GM12878 (cell line): ENCODE results near the gene RHBDD3. TPM values are rescaled to one million over a fixed set of nuclear protein-coding genes. Genes with fewer than 3 reads are reported as not detected.

Experiments used
- DPF2 ChIP-seq: fragments of 450-650 bp; IDR thresholded peaks from 2 replicates; pipeline ENCODE4 v1.6.1; 2017; ENCODE audit warnings: mild to moderate bottlenecking
- E4F1 ChIP-seq: fragments of 450-650 bp; IDR thresholded peaks from 2 replicates; pipeline ENCODE4 v1.6.1; 2018; ENCODE audit warnings: borderline replicate concordance, mild to moderate bottlenecking; ENCODE audit not compliant: partially characterized antibody
- EGR1 ChIP-seq, 2 experiments: IDR thresholded peaks; 1 replicate in 1 of 2; 2 replicates in 1 of 2; pipeline ENCODE4 v1.6.1; 2011 to 2012; ENCODE audit warnings: low read depth in 2 of 2, low read length in 2 of 2, borderline replicate concordance in 1 of 2, mild to moderate bottlenecking in 1 of 2, moderate library complexity in 1 of 2
- ETV6 ChIP-seq, 2 experiments: fragments of 450-650 bp in 1 of 2; IDR thresholded peaks in 1 of 2; conservative IDR thresholded peaks in 1 of 2; 2 replicates each; pipeline ENCODE4 v1.6.1; 2014; ENCODE audit warnings: antibody characterized with exemption in 1 of 2, borderline replicate concordance in 1 of 2, low read depth in 1 of 2, mild to moderate bottlenecking in 1 of 2, moderate library complexity in 1 of 2
- GABPA ChIP-seq: IDR thresholded peaks from 2 replicates; pipeline ENCODE4 v1.6.1; 2014; ENCODE audit warnings: antibody characterized with exemption, low read depth, mild to moderate bottlenecking, inconsistent platforms
- HDAC2 ChIP-seq: fragments of 200-600 bp; sonication (generic); IDR thresholded peaks from 2 replicates; pipeline ENCODE4 v1.6.1; 2017
- MLLT1 ChIP-seq: fragments of 450-650 bp; IDR thresholded peaks from 2 replicates; pipeline ENCODE4 v1.6.1; 2016; ENCODE audit warnings: mild to moderate bottlenecking
- RELB ChIP-seq: fragments of 450-650 bp; IDR thresholded peaks from 2 replicates; pipeline ENCODE4 v1.6.1; 2017; ENCODE audit warnings: low read depth, mild to moderate bottlenecking, moderate library complexity
- YBX1 ChIP-seq: fragments of 450-650 bp; IDR thresholded peaks from 2 replicates; pipeline ENCODE4 v1.6.1; 2016; ENCODE audit warnings: antibody characterized with exemption
- polyA plus RNA-seq, 11 experiments: library from polyadenylated mRNA; depleted of rRNA in 4 of 11; unstranded in 6 of 11; stranded (reverse) in 5 of 11; fragments of >200 nt; fragmentation: Nextera tagmentation in 4 of 11; fragmentation: Illumina TruSeq in 1 of 11; extraction: Ambion mirVana in 4 of 11; extraction: Trizol in 1 of 11; gene quantifications; 1 replicate in 1 of 11; 2 replicates in 10 of 11; pipeline versions ENCODE4 v1.2.1 to v1.2.3, GENCODE V29; 2011 to 2016; ENCODE audit warnings: inconsistent platforms in 2 of 11, missing spikeins in 2 of 11, low read depth in 1 of 11
- total RNA-seq, 4 experiments: library from RNA; depleted of rRNA in 3 of 4; stranded (reverse); fragments of >200 nt in 3 of 4; fragmentation: Illumina TruSeq in 1 of 4; extraction: Trizol in 1 of 4; gene quantifications; 2 replicates each; pipeline versions ENCODE4 v1.2.1 to v1.2.3, GENCODE V29; 2013 to 2021
- TF ChIP-seq, protein P1 (sequence below): fragments of 450-650 bp; IDR thresholded peaks from 2 replicates; pipeline ENCODE4 v1.6.1; 2014; ENCODE audit warnings: mild to moderate bottlenecking

RHBDD3 gene
- total and polyA plus RNA-seq, 10 of the 15 experiments (the other 5 are each of a cell fraction or from before 2014, with no cell fraction given), result 0.27 to 41.2 (median 20.1) TPM

- TF ChIP-seq E4F1, result no peak
- no peak for TF ChIP-seq RELB
- no peak for TF ChIP-seq DPF2
- no peak for TF ChIP-seq MLLT1
- TF ChIP-seq, protein P1, sequence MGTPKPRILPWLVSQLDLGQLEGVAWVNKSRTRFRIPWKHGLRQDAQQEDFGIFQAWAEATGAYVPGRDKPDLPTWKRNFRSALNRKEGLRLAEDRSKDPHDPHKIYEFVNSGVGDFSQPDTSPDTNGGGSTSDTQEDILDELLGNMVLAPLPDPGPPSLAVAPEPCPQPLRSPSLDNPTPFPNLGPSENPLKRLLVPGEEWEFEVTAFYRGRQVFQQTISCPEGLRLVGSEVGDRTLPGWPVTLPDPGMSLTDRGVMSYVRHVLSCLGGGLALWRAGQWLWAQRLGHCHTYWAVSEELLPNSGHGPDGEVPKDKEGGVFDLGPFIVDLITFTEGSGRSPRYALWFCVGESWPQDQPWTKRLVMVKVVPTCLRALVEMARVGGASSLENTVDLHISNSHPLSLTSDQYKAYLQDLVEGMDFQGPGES, result no peak
- TF ChIP-seq YBX1, result no peak
- TF ChIP-seq GABPA, result no peak
- TF ChIP-seq HDAC2, result no peak
- TF ChIP-seq ETV6 (conservative IDR thresholded peaks at IDR 0.05 in 1 of 2, IDR thresholded peaks at IDR 0.05 in 1 of 2; ENCODE audit: borderline replicate concordance in 1 of 2, low read depth in 1 of 2), result no peak
- TF ChIP-seq EGR1 (IDR thresholded peaks at IDR 0.05; ENCODE audit: borderline replicate concordance in 1 of 2, low read depth in 2 of 2, low read length in 2 of 2), result no peak
These were observed 30.9 kb upstream of the RHBDD3 start (continued) for GRCh38 chr22:29298641-29299040.
